ENCODE measurements around the gene CADPS. TPM values are rescaled to one million over a fixed set of nuclear protein-coding genes. Genes with fewer than 3 reads are reported as not detected.

Gene CADPS
- polyA plus RNA-seq, 1 donor, result 17.8 TPM

GRCh38 chr3:62817678-62818077 is 57.5 kb downstream of the CADPS start:
- DNase-seq, result no peak
- Histone ChIP-seq H3K4me1 (ENCODE audit: control insufficient read depth, insufficient read depth, low read length) (no peaks in the 10 kb centered on the region), H3K9me3 (ENCODE audit: control insufficient read depth, low read depth, low read length) (no peaks in the 10 kb centered on the region), H3K4me3 (ENCODE audit: low read length) (no peak overlapping the region), H3K27ac (ENCODE audit: low read length) (no peak overlapping the region), H3K27me3 (ENCODE audit: control insufficient read depth, insufficient read depth, low read length) (no peaks in the 10 kb centered on the region), H3K36me3 (ENCODE audit: control insufficient read depth, insufficient read depth, low read length) (no peaks in the 10 kb centered on the region)
- WGBS (ENCODE audit: insufficient coverage, low lambda C conversion rate), result no CpG with 5 or more reads among the region's 2 CpGs

DNA sequence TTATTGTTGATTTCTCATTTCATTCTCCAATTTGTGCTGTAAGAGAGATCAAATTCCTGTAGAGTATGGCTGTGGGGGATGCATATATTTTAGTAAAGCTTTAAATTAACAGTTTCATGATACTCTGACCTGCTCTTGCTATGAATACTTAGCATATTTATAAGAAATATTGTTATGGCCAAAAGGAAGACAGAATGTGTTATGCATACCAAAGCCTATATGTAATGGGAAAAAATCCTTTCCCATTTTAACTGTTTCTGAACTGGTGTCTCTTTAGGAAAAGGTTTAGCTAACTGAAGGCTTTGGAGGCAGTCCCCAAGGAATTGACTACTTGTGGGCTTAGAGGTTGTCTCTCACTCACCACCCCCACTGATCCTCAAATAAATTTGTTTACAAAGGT is 59.2 kb downstream of the CADPS start:
- Histone ChIP-seq H3K4me1 (ENCODE audit: control insufficient read depth, insufficient read depth, low read length) (no peaks in the 10 kb centered on the region), H3K4me3 (ENCODE audit: low read length) (no peak overlapping the region), H3K27ac (ENCODE audit: low read length) (no peak overlapping the region), H3K9me3 (ENCODE audit: control insufficient read depth, low read depth, low read length) (no peaks in the 10 kb centered on the region), H3K36me3 (ENCODE audit: control insufficient read depth, insufficient read depth, low read length) (no peaks in the 10 kb centered on the region), H3K27me3 (ENCODE audit: control insufficient read depth, insufficient read depth, low read length) (no peaks in the 10 kb centered on the region)
- DNase-seq, result no peak

- Histone ChIP-seq H3K36me3 (ENCODE audit: control insufficient read depth, insufficient read depth, low read length) (no peaks in the 10 kb centered on the region), H3K9me3 (ENCODE audit: control insufficient read depth, low read depth, low read length) (no peaks in the 10 kb centered on the region), H3K4me1 (ENCODE audit: control insufficient read depth, insufficient read depth, low read length) (no peaks in the 10 kb centered on the region), H3K27me3 (ENCODE audit: control insufficient read depth, insufficient read depth, low read length) (no peaks in the 10 kb centered on the region), H3K4me3 (ENCODE audit: low read length) (no peak overlapping the region), H3K27ac (ENCODE audit: low read length) (no peak overlapping the region)
- WGBS (ENCODE audit: insufficient coverage, low lambda C conversion rate), result no CpG with 5 or more reads among the region's 3 CpGs
- DNase-seq, result no peak
These were observed 62.6 kb downstream of the CADPS start for GRCh38 chr3:62812631-62813030.

- Histone ChIP-seq H3K27ac (ENCODE audit: low read length) (no peak overlapping the region), H3K27me3 (ENCODE audit: control insufficient read depth, insufficient read depth, low read length) (no peaks in the 10 kb centered on the region), H3K4me1 (ENCODE audit: control insufficient read depth, insufficient read depth, low read length) (no peaks in the 10 kb centered on the region), H3K4me3 (ENCODE audit: low read length) (no peak overlapping the region), H3K9me3 (ENCODE audit: control insufficient read depth, low read depth, low read length) (no peaks in the 10 kb centered on the region), H3K36me3 (ENCODE audit: control insufficient read depth, insufficient read depth, low read length) (no peaks in the 10 kb centered on the region)
- no peak for DNase-seq
These were observed 64.1 kb downstream of the CADPS start for GRCh38 chr3:62811119-62811518.

DNA sequence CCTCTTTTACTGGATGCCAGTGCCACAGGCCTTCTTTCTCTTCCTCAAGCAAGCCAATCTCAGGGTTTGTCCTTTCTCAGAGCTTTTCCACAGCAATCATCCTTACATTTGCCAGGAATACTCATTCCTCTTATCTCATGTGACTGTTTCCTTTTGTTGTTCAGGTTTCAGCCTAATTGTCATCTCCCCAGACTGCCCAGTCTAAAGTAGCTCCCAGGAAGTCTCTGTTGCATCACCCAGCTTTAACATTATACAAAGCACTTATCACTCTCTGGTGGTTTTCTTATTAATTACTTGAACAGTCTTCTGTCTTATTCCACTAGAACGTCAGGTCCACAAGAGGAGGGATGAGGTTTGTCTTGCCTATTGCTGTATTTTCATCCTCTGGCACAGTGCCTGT is 65.8 kb downstream of the CADPS start:
- H3K27ac ChIP-seq (ENCODE audit: low read length), result no peak overlapping the region
- WGBS (ENCODE audit: insufficient coverage, low lambda C conversion rate), result 67% methylated on average over 1 of the region's 1 CpG
- H3K36me3 ChIP-seq (ENCODE audit: control insufficient read depth, insufficient read depth, low read length), result no peaks in the 10 kb centered on the region
- no peak for DNase-seq
- no peaks in the 10 kb centered on the region for H3K27me3 ChIP-seq (ENCODE audit: control insufficient read depth, insufficient read depth, low read length)
- no peaks in the 10 kb centered on the region for H3K4me1 ChIP-seq (ENCODE audit: control insufficient read depth, insufficient read depth, low read length)
- no peaks in the 10 kb centered on the region for H3K9me3 ChIP-seq (ENCODE audit: control insufficient read depth, low read depth, low read length)
- no peak overlapping the region for H3K4me3 ChIP-seq (ENCODE audit: low read length)

GRCh38 chr3:62805580-62806277 is 69.5 kb downstream of the CADPS start:
- no peaks in the 10 kb centered on the region for H3K27me3 ChIP-seq (ENCODE audit: control insufficient read depth, insufficient read depth, low read length)
- no peaks in the 10 kb centered on the region for H3K36me3 ChIP-seq (ENCODE audit: control insufficient read depth, insufficient read depth, low read length)
- H3K9me3 ChIP-seq (ENCODE audit: control insufficient read depth, low read depth, low read length), result no peaks in the 10 kb centered on the region
- no peak overlapping the region for H3K4me3 ChIP-seq (ENCODE audit: low read length)
- DNase-seq, result no peak
- no peaks in the 10 kb centered on the region for H3K4me1 ChIP-seq (ENCODE audit: control insufficient read depth, insufficient read depth, low read length)
- WGBS (ENCODE audit: insufficient coverage, low lambda C conversion rate), result no CpG with 5 or more reads among the region's 2 CpGs
- H3K27ac ChIP-seq (ENCODE audit: low read length), result no peak overlapping the region

DNA sequence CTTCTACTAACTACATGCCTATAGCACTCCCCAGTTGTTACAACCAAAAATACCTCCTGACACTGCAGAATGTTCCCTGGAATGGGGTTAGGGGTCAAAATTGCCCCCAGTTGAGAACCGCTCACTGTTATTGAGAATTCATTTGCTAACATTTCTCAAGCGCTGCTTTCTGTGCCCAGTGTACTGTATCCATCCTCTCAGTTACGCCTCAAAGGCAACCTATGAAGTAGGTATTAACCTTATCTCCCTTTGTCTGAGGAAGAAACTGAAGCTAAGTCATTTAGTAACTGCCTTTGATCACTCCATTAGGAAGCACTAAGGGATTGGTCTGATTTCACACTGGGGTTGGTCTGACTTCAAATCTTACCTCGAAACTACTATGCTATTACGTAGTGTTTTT is 70.1 kb downstream of the CADPS start:
- H3K4me1 ChIP-seq (ENCODE audit: control insufficient read depth, insufficient read depth, low read length), result no peaks in the 10 kb centered on the region
- no peak overlapping the region for H3K27ac ChIP-seq (ENCODE audit: low read length)
- 67% methylated on average over 2 of the region's 5 CpGs for WGBS (ENCODE audit: insufficient coverage, low lambda C conversion rate)
- no peaks in the 10 kb centered on the region for H3K36me3 ChIP-seq (ENCODE audit: control insufficient read depth, insufficient read depth, low read length)
- DNase-seq, result no peak
- no peaks in the 10 kb centered on the region for H3K27me3 ChIP-seq (ENCODE audit: control insufficient read depth, insufficient read depth, low read length)
- H3K4me3 ChIP-seq (ENCODE audit: low read length), result no peak overlapping the region
- no peaks in the 10 kb centered on the region for H3K9me3 ChIP-seq (ENCODE audit: control insufficient read depth, low read depth, low read length)

GRCh38 chr3:62803276-62803675 is 71.9 kb downstream of the CADPS start:
- Histone ChIP-seq H3K9me3 (ENCODE audit: control insufficient read depth, low read depth, low read length) (no peaks in the 10 kb centered on the region), H3K27me3 (ENCODE audit: control insufficient read depth, insufficient read depth, low read length) (no peaks in the 10 kb centered on the region), H3K4me1 (ENCODE audit: control insufficient read depth, insufficient read depth, low read length) (no peaks in the 10 kb centered on the region), H3K4me3 (ENCODE audit: low read length) (no peak overlapping the region), H3K36me3 (ENCODE audit: control insufficient read depth, insufficient read depth, low read length) (no peaks in the 10 kb centered on the region), H3K27ac (ENCODE audit: low read length) (no peak overlapping the region)
- WGBS (ENCODE audit: insufficient coverage, low lambda C conversion rate), result no CpG with 5 or more reads among the region's 2 CpGs
- no peak for DNase-seq

- H3K27ac ChIP-seq (ENCODE audit: low read length), result no peak overlapping the region
- no peaks in the 10 kb centered on the region for H3K9me3 ChIP-seq (ENCODE audit: control insufficient read depth, low read depth, low read length)
- no CpG with 5 or more reads among the region's 3 CpGs for WGBS (ENCODE audit: insufficient coverage, low lambda C conversion rate)
- no peaks in the 10 kb centered on the region for H3K27me3 ChIP-seq (ENCODE audit: control insufficient read depth, insufficient read depth, low read length)
- H3K4me1 ChIP-seq (ENCODE audit: control insufficient read depth, insufficient read depth, low read length), result no peaks in the 10 kb centered on the region
- no peak for DNase-seq
- no peaks in the 10 kb centered on the region for H3K36me3 ChIP-seq (ENCODE audit: control insufficient read depth, insufficient read depth, low read length)
- H3K4me3 ChIP-seq (ENCODE audit: low read length), result no peak overlapping the region
These were observed 77.2 kb downstream of the CADPS start for GRCh38 chr3:62798000-62798399.

- Histone ChIP-seq H3K36me3 (ENCODE audit: control insufficient read depth, insufficient read depth, low read length) (no peaks in the 10 kb centered on the region), H3K27me3 (ENCODE audit: control insufficient read depth, insufficient read depth, low read length) (no peaks in the 10 kb centered on the region), H3K27ac (ENCODE audit: low read length) (no peak overlapping the region), H3K4me1 (ENCODE audit: control insufficient read depth, insufficient read depth, low read length) (no peaks in the 10 kb centered on the region), H3K4me3 (ENCODE audit: low read length) (no peak overlapping the region), H3K9me3 (ENCODE audit: control insufficient read depth, low read depth, low read length) (no peaks in the 10 kb centered on the region)
- WGBS (ENCODE audit: insufficient coverage, low lambda C conversion rate), result 100% methylated on average over 1 of the region's 3 CpGs
- DNase-seq, result no peak
These were observed 78.1 kb downstream of the CADPS start for GRCh38 chr3:62797132-62797531.

- Histone ChIP-seq H3K4me1 (ENCODE audit: control insufficient read depth, insufficient read depth, low read length) (no peaks in the 10 kb centered on the region), H3K27ac (ENCODE audit: low read length) (no peak overlapping the region), H3K9me3 (ENCODE audit: control insufficient read depth, low read depth, low read length) (no peaks in the 10 kb centered on the region), H3K27me3 (ENCODE audit: control insufficient read depth, insufficient read depth, low read length) (no peaks in the 10 kb centered on the region), H3K36me3 (ENCODE audit: control insufficient read depth, insufficient read depth, low read length) (no peaks in the 10 kb centered on the region), H3K4me3 (ENCODE audit: low read length) (no peak overlapping the region)
- WGBS (ENCODE audit: insufficient coverage, low lambda C conversion rate), result 75% methylated on average over 1 of the region's 2 CpGs
- no peak for DNase-seq
These were observed 79.1 kb downstream of the CADPS start for GRCh38 chr3:62795978-62796657.
